Lung (tissue), 12 donors: Measurements from ENCODE around the gene RASGRP3. TPM values are rescaled to one million over a fixed set of nuclear protein-coding genes. Genes with fewer than 3 reads are reported as not detected.
"Not testable (repeated sequence)": the region's sequence is repeated elsewhere in the genome, so short reads cannot be mapped to it uniquely, and the experiment has no call there.

Experiments used
- ATAC-seq: fragments of 200-7000 bp; cut with Tn5 transposase; one replicate; pipeline ENCODE4 v1.9.1; 2020; ENCODE audit warnings: moderate number of reproducible peaks; ENCODE audit not compliant: insufficient read depth, low FRiP score
- DNase-seq, 3 donors: peaks; one replicate each; pipeline ENCODE4 v3.0.0-alpha.2; 2013 to 2017
- H3K27ac ChIP-seq, 2 donors: one replicate each; pipeline ENCODE4 v1.5.1; 2013; ENCODE audit warnings: mild to moderate bottlenecking in 2 of 2, moderate library complexity in 2 of 2, control low read depth in 1 of 2, inconsistent platforms in 1 of 2, low read depth in 1 of 2, low read length in 1 of 2
- H3K27me3 ChIP-seq, 3 donors: one replicate each; pipeline ENCODE4 v1.5.1; 2013; ENCODE audit warnings: low read length in 2 of 3; ENCODE audit not compliant: control insufficient read depth in 3 of 3, insufficient read depth in 3 of 3
- H3K36me3 ChIP-seq, 4 donors: one replicate each; pipeline ENCODE4 v1.5.1; 2013; ENCODE audit warnings: low read length in 4 of 4, mild to moderate bottlenecking in 1 of 4, moderate library complexity in 1 of 4; ENCODE audit not compliant: control insufficient read depth in 4 of 4, insufficient read depth in 4 of 4
- H3K4me1 ChIP-seq, 5 donors: one replicate each; pipeline ENCODE4 v1.5.1; 2013; ENCODE audit warnings: low read length in 5 of 5, mild to moderate bottlenecking in 2 of 5, moderate library complexity in 1 of 5; ENCODE audit not compliant: control insufficient read depth in 5 of 5, insufficient read depth in 5 of 5
- H3K4me3 ChIP-seq: one replicate; pipeline ENCODE4 v1.5.1; 2013; ENCODE audit warnings: mild to moderate bottlenecking, control low read depth, moderate library complexity
- H3K9ac ChIP-seq, 2 donors: one replicate each; pipeline ENCODE4 v1.5.1; 2013; ENCODE audit warnings: low read length in 2 of 2, control low read depth in 1 of 2; ENCODE audit not compliant: insufficient read depth in 1 of 2
- H3K9me3 ChIP-seq, 4 donors: one replicate each; pipeline ENCODE4 v1.5.1; 2013; ENCODE audit warnings: low read length in 3 of 4, mild to moderate bottlenecking in 1 of 4, moderate library complexity in 1 of 4; ENCODE audit not compliant: control insufficient read depth in 4 of 4, insufficient read depth in 3 of 4
- WGBS, 2 donors: extraction: QIAGEN DNeasy Blood & Tissue Kit; methylation state at CpG; one replicate each; pipeline ENCODE4 v1.1.7; 2013; 5-methylcytosine and 5-hydroxymethylcytosine counted together
- polyA plus RNA-seq, 2 donors: library from polyadenylated mRNA; stranded (reverse); fragments of 200-250 nt; gene quantifications; one replicate each; pipeline ENCODE4 v1.2.1, GENCODE V29; 2013
- total RNA-seq, 2 donors: library from RNA; depleted of rRNA in 1 of 2; stranded (reverse); fragments of >200 nt in 1 of 2; gene quantifications; one replicate each; pipeline ENCODE4 v1.2.1, GENCODE V29; 2014 to 2021
- TF ChIP-seq, protein P1 (sequence below): IDR thresholded peaks from 2 replicates; pipeline ENCODE4 v1.5.1; 2012; ENCODE audit warnings: mild to moderate bottlenecking; ENCODE audit errors: control extremely low read depth, extremely low read depth
- donor health status: control.
- donor health status: control.
- donor health status: Bipolar disorder and iron deficiency.
- donor health status: healthy.
- donor health status: DM: yes; HTN: yes; CAD: no.

RASGRP3 gene
- total and polyA plus RNA-seq, 4 donors = 3.6 to 36.6 (median 10.5) TPM

DNA sequence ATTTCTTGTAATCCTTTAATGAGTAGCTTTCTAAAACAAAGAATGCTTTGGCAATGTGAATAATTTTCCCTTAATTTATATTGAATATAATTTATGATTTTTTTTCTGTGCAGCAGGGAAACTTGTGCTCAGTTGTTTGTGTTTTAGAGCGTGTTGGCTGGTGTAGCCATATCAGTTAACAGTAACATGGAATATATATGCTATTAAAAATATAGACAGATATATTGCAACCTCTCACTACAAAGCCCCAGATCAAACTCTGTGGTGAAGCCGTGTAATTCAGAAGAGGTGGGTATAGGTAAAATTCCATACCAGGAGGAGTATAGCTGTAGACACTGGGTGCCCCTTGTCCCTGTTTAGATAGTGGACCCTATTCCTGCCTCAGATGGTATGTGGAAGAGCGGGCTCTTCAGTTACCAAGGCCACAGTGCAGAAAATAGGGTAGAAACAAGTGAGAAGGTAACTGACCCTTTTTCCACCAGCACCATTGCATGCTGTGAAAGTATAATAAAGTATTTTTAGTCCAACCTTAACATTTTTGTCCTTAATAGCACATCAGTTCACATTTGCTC lies 18.1 kb upstream of the RASGRP3 start:
- Histone ChIP-seq H3K27me3 (no peaks in the 10 kb centered on the region), H3K36me3 (no peaks in the 10 kb centered on the region), H3K27ac (peak overlapping the region in 1 of 2 donors; percentile 83), H3K9me3 (no peaks in the 10 kb centered on the region), H3K4me1 (peaks cover 0 to 4% (median 0%) of the 10 kb centered on the region in 5 donors), H3K9ac (no peak overlapping the region), H3K4me3 (no peak overlapping the region)
- 84 to 85% methylated on average over 3 of the region's 3 CpGs for WGBS, 2 donors
- ATAC-seq = no peak
- no peak for DNase-seq
- TF ChIP-seq, protein P1, sequence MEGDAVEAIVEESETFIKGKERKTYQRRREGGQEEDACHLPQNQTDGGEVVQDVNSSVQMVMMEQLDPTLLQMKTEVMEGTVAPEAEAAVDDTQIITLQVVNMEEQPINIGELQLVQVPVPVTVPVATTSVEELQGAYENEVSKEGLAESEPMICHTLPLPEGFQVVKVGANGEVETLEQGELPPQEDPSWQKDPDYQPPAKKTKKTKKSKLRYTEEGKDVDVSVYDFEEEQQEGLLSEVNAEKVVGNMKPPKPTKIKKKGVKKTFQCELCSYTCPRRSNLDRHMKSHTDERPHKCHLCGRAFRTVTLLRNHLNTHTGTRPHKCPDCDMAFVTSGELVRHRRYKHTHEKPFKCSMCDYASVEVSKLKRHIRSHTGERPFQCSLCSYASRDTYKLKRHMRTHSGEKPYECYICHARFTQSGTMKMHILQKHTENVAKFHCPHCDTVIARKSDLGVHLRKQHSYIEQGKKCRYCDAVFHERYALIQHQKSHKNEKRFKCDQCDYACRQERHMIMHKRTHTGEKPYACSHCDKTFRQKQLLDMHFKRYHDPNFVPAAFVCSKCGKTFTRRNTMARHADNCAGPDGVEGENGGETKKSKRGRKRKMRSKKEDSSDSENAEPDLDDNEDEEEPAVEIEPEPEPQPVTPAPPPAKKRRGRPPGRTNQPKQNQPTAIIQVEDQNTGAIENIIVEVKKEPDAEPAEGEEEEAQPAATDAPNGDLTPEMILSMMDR = no peak

DNA sequence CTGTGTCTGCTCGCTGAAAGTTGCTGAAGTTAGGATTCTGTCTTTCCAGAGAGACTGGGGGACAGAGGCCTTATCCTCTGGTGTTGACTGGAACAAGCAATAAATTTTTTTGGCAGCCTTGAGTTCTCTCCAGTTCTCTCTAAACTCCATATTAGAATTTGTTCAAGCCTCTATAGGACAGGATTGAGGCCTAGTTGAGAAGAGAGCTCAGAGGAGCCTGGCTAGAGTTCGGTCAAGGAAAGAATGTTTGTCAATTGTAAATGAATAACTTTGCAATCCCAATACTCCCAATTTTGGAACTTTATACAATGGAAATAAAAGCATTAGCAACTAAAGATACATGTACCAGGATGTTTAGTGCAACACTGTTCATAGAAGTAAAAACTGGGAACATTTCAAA lies 16.7 kb upstream of the RASGRP3 start:
- no peaks in the 10 kb centered on the region for H3K9me3 ChIP-seq
- ATAC-seq (no peak), DNase-seq (no peak)
- H3K27me3 ChIP-seq = no peaks in the 10 kb centered on the region
- H3K27ac ChIP-seq = peak overlapping the region in 1 of 2 donors; percentile 70
- TF ChIP-seq, protein P1 = no peak
- H3K4me3 ChIP-seq = no peak overlapping the region
- 94 to 98% methylated on average over 2 of the region's 2 CpGs for WGBS, 2 donors
- H3K4me1 ChIP-seq = peaks cover 0 to 4% (median 0%) of the 10 kb centered on the region in 5 donors
- no peak overlapping the region for H3K9ac ChIP-seq
- H3K36me3 ChIP-seq = no peaks in the 10 kb centered on the region

DNA sequence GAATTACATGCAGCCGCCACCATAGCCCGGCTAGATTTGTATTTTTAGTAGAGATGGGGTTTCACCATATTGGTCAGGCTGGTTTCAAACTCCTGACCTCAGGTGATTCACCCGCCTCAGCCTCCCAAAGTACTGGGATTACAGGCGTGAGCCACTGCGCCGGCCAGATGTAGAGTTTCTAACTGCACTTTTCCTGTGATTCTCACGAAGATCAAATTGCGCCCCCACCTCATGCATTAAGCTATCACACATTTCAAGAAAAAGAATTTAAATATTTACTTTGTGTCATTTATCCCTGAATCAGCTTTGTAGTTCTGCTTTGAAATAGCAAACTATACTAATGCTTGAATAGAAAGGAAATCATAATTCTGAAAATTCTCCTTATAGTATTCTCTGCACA lies 13.9 kb upstream of the RASGRP3 start:
- 86 to 90% methylated on average over 8 of the region's 8 CpGs for WGBS, 2 donors
- H3K9me3 ChIP-seq, H3K36me3 ChIP-seq, H3K4me1 ChIP-seq, H3K27ac ChIP-seq, H3K4me3 ChIP-seq, H3K9ac ChIP-seq, H3K27me3 ChIP-seq, ATAC-seq: not testable (repeated sequence)
- DNase-seq = peak in 1 of 3 donors; percentile 53

DNA sequence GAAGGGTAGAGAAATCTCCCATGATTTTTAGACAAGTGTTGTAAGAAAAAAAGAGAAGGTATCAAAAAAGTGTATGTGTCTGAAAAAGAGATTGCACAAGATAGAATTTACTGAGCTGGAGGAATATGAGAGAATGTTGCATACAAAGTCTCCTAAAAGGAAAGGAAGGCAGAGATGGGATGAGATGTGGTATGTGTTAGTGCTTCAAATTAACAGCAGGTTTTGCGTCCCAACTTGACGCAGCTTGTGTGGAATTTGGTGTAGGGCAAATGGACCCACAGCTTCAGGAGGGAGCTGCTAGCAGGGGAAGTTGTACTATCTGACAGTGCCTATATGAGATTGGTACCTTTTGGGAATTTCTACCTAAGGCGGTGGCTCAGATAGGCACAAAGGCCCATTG lies 9.0 kb upstream of the RASGRP3 start:
- TF ChIP-seq, protein P1 = no peak
- 81 to 84% methylated on average over 3 of the region's 3 CpGs for WGBS, 2 donors
- ATAC-seq (no peak), DNase-seq (no peak)
- no peak overlapping the region for H3K9ac ChIP-seq
- H3K4me3 ChIP-seq = no peak overlapping the region
- peak overlapping the region in 1 of 2 donors; percentile 83 for H3K27ac ChIP-seq
- no peaks in the 10 kb centered on the region for H3K27me3 ChIP-seq
- H3K36me3 ChIP-seq = no peaks in the 10 kb centered on the region
- peaks cover 0 to 3% (median 0%) of the 10 kb centered on the region in 5 donors for H3K4me1 ChIP-seq
- H3K9me3 ChIP-seq = no peaks in the 10 kb centered on the region
